Endothelial cell (in vitro differentiated cells): ENCODE measurements around the gene ZNF275. TPM values are rescaled to one million over a fixed set of nuclear protein-coding genes. Genes with fewer than 3 reads are reported as not detected.
"Not testable (repeated sequence)": the region's sequence is repeated elsewhere in the genome, so short reads cannot be mapped to it uniquely, and the experiment has no call there.

Experiments
- DNase-seq: peaks from one replicate; pipeline ENCODE4 v3.0.0; 2021; ENCODE audit warnings: low spot score
- H3K27ac Mint-ChIP-seq: one replicate; pipeline ENCODE4 v1.8.0; 2021; ENCODE audit warnings: mixed read lengths, inconsistent platforms; ENCODE audit not compliant: unreplicated experiment
- H3K27me3 Mint-ChIP-seq: one replicate; pipeline ENCODE4 v1.8.0; 2021; ENCODE audit warnings: mild to moderate bottlenecking, moderate library complexity, mixed read lengths, inconsistent platforms; ENCODE audit not compliant: unreplicated experiment
- H3K36me3 Mint-ChIP-seq: one replicate; pipeline ENCODE4 v1.8.0; 2021; ENCODE audit warnings: mild to moderate bottlenecking, low read depth, mixed read lengths, inconsistent platforms; ENCODE audit not compliant: unreplicated experiment
- H3K4me1 Mint-ChIP-seq: one replicate; pipeline ENCODE4 v1.8.0; 2021; ENCODE audit warnings: mild to moderate bottlenecking, mixed read lengths, inconsistent platforms; ENCODE audit not compliant: unreplicated experiment
- H3K4me3 Mint-ChIP-seq: one replicate; pipeline ENCODE4 v1.8.0; 2021; ENCODE audit warnings: mild to moderate bottlenecking, mixed read lengths, inconsistent platforms; ENCODE audit not compliant: unreplicated experiment
- H3K9me3 Mint-ChIP-seq: one replicate; pipeline ENCODE4 v1.8.0; 2021; ENCODE audit warnings: mixed read lengths, inconsistent platforms; ENCODE audit not compliant: unreplicated experiment
- long read RNA-seq: library from polyadenylated mRNA; unstranded; transcript quantifications from one replicate; pipeline ENCODE4 v2.0.0, GENCODE V29; 2020; ENCODE audit not compliant: unreplicated experiment
- total RNA-seq: library from RNA; stranded (reverse); fragmentation: NEBNext Ultra II Directional; extraction: Animal tissue kit (Norgen Biotek cat#: 25700); gene quantifications from one replicate; pipeline ENCODE4 v1.2.1, GENCODE V29; 2021; ENCODE audit not compliant: unreplicated experiment
- TF ChIP-seq, protein P1 (sequence below): fragments of 200-600 bp; sonication (generic); IDR thresholded peaks from one replicate; pipeline ENCODE4 v1.5.0; 2021; ENCODE audit warnings: antibody characterized with exemption; ENCODE audit not compliant: unreplicated experiment

Gene ZNF275, protein sequence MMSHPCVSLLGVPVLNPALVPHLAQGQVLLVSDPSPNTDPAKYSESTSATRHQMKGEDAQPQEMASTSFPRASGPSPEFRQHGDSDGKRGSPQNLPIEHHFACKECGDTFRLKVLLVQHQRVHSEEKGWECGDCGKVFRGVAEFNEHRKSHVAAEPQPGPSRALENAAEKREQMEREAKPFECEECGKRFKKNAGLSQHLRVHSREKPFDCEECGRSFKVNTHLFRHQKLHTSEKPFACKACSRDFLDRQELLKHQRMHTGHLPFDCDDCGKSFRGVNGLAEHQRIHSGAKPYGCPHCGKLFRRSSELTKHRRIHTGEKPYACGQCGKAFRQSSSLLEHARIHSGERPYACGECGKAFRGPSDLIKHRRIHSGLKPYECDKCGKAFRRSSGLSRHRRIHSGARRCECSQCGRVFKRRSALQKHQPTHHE
- 14.4 TPM for total RNA-seq
- long read RNA-seq, full-length matches to known transcripts: 1 of 1 reads
- long read RNA-seq, partial matches to known transcripts: 0 of 1 reads
- long read RNA-seq, other reads (novel, unspliced or antisense): 0 of 1 reads

DNA sequence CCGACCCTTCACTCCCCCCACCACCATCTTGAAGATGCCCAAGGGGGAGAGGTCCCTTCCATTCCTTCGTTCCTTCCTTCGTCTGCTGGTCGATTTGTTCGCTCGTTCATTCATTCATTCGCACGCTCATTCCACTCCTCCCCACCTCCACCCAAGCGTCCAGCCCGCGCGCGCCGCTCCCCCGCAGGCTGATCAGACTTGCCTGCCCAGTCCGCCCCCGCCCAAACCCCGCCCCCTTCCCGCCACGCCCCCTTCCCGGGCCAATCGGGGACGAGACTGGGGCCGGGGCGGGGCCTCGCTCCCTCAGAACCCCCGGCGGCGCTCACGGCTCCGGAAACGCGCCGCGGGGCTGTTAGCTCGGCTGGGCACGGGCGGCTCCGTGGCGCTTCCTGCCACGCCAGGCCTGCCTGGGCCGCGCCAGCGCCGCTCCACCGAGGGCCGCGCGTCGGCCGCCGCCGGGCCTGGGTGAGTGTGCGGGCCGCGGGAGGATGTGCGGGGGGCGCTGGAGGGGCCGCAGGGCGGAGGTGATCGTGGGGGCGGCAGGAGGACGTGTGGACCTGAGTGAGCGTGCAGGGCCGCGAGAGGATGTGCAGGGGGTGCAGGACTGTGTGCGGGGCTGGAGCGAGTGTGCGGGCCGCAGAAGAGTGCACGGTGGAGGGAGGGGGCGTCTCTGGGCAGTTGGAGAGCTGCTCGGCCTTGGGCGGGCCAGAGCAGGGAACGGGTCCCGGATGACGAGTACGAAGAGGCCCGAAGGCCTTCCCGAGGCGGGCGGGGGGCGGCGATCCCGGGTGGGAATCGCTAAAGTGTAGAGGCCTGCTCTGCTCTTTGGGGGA is at the start of gene ZNF275:
TSS of gene ZNF275 (plus strand) at position 333 of the 833 bp plus-strand sequence. CDS start 2,527 bp downstream, outside the sequence.
- peak; percentile 75 for DNase-seq
- no peaks in the 10 kb centered on the region for H3K9me3 Mint-ChIP-seq
- TF ChIP-seq, protein P1, sequence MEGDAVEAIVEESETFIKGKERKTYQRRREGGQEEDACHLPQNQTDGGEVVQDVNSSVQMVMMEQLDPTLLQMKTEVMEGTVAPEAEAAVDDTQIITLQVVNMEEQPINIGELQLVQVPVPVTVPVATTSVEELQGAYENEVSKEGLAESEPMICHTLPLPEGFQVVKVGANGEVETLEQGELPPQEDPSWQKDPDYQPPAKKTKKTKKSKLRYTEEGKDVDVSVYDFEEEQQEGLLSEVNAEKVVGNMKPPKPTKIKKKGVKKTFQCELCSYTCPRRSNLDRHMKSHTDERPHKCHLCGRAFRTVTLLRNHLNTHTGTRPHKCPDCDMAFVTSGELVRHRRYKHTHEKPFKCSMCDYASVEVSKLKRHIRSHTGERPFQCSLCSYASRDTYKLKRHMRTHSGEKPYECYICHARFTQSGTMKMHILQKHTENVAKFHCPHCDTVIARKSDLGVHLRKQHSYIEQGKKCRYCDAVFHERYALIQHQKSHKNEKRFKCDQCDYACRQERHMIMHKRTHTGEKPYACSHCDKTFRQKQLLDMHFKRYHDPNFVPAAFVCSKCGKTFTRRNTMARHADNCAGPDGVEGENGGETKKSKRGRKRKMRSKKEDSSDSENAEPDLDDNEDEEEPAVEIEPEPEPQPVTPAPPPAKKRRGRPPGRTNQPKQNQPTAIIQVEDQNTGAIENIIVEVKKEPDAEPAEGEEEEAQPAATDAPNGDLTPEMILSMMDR: no peak
- peaks cover 8% of the 10 kb centered on the region for H3K36me3 Mint-ChIP-seq
- no peaks in the 10 kb centered on the region for H3K27me3 Mint-ChIP-seq
- peak within 1 kb of the TSS; percentile 72 for H3K27ac Mint-ChIP-seq
- peak within 1 kb of the TSS; percentile 94 for H3K4me3 Mint-ChIP-seq
- H3K4me1 Mint-ChIP-seq: peaks cover 30% of the 10 kb centered on the region

DNA sequence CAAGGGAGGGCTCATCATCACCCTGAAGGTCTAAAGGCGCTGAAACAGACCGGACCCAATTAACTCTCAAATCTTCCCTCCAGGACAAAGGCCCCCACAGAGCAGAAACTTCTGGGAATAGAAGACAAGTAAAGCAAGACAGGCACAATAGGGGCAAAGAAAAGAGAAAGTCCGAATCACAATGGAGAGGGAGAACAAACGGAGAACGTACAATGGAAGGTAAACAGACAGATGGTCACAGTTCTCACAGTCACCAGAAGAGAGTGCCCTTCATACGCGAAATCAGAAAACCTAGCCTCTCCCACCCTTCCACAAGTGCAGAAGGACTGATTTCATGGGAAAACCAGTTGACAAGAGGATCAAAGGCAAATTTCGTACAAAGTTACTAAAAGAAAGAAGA is 48.3 kb upstream of the ZNF275 start:
- not testable (repeated sequence) for H3K36me3 Mint-ChIP-seq, H3K27me3 Mint-ChIP-seq, H3K27ac Mint-ChIP-seq, H3K4me3 Mint-ChIP-seq, DNase-seq, H3K4me1 Mint-ChIP-seq, H3K9me3 Mint-ChIP-seq

DNA sequence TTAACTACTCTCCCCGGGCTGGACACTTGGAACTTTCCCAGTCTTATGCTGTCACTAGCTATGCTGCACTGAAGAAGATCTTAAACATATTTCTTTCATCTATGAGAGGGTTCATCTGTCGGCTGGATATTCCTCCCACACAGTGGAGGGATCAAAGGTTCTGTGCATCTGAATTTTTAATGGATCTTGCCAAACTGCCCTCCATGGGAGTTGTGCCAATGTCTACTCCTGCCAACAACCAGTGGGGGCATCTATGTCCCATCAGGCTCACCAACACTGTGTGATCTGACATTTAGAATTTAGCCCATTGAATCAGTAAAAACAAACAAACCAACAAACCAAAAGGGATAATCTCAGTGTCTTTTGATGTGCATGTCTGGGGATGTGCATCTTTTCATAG is 45.1 kb upstream of the ZNF275 start:
- not testable (repeated sequence) for H3K9me3 Mint-ChIP-seq, DNase-seq, H3K27ac Mint-ChIP-seq, H3K4me3 Mint-ChIP-seq, H3K27me3 Mint-ChIP-seq, H3K4me1 Mint-ChIP-seq, H3K36me3 Mint-ChIP-seq

DNA sequence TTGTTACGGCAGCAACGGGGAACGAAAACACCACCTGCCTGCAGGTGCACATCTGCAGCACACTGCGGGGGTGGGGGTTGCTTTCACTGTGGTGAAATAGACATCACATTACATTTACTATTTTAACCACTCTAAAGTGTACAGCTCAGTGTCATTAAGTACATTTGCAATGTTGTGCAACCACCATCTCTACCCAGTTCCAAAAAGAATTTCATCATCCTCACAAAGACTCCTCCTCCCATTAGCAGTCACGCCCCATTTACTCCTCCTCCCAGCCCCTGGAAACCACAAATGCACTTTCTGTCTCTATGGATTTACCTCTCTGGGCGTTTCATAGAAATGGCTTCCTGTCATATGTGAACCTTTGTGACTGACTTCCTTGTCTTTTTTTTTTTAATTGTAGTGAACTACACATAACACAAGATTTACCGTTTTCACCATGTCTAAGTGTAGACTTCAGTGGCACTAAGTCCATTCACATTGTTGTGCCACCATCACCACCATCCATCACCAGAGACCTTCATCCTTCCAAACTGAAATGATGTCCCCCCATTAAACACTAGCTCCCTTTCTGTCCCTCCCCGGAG is 40.4 kb upstream of the ZNF275 start:
- H3K9me3 Mint-ChIP-seq, H3K4me1 Mint-ChIP-seq, H3K27ac Mint-ChIP-seq, H3K36me3 Mint-ChIP-seq, H3K27me3 Mint-ChIP-seq, DNase-seq, H3K4me3 Mint-ChIP-seq: not testable (repeated sequence)

DNA sequence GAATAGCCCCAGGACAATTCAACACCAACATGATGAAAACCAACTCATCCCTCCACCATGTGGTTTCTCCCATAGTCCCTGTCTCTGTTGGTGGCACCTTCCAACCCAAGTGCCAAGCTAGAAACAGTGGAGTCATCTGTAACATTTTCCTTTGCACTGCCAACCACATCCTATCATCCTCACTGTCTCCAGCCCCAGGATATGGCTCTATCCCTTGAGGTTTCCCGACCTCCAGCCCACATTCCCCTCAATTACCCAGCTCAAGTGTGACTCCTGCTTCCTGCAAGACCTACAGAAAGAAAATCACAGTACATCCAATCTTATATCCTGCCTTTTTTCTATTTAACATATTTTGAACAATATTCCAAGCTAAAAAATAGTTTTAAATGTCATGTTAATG is 36.6 kb upstream of the ZNF275 start:
- Mint-ChIP-seq H3K27ac (no peak overlapping the region), H3K4me3 (no peak overlapping the region), H3K9me3 (no peaks in the 10 kb centered on the region), H3K36me3 (no peaks in the 10 kb centered on the region), H3K27me3 (no peaks in the 10 kb centered on the region), H3K4me1 (no peaks in the 10 kb centered on the region)
- TF ChIP-seq, protein P1: no peak
- DNase-seq: no peak

DNA sequence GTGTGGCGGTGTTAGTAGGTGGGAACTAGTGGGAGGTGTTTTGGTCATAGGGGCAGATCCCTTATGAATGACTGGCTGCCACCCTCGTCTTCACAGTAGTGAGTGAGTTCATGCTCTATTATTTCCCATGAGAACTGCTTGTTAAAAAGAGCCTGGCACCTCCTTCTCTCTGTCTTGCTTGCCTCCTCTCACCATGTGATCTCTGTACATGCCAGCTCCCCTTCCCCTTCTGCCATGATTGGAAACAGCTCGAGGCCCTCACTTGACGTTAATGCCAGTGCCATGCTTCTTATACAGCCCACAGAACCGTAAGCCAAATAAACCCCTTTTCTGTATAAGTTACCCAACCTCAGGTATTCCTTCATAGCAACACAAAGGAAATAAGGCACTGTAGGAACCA is 34.1 kb upstream of the ZNF275 start:
- no peaks in the 10 kb centered on the region for H3K9me3 Mint-ChIP-seq

More for the DNA sequence above, 34.1 kb upstream of the ZNF275 start:
- H3K27ac Mint-ChIP-seq: peak overlapping the region; percentile 52
- no peaks in the 10 kb centered on the region for H3K36me3 Mint-ChIP-seq
- H3K4me1 Mint-ChIP-seq: peaks cover 5% of the 10 kb centered on the region
- H3K27me3 Mint-ChIP-seq: no peaks in the 10 kb centered on the region
- no peak overlapping the region for H3K4me3 Mint-ChIP-seq
- DNase-seq: no peak
- TF ChIP-seq, protein P1: no peak
